B cell (primary cell): ENCODE results near the gene ERBIN. TPM values are rescaled to one million over a fixed set of nuclear protein-coding genes. Genes with fewer than 3 reads are reported as not detected.

Source experiments
- ATAC-seq: fragments of 200-7000 bp; cut with Tn5 transposase; one replicate; pipeline ENCODE4 v1.10.0; 2021; ENCODE audit warnings: low read depth, mild to moderate bottlenecking, moderate number of reproducible peaks, moderate library complexity
- CTCF ChIA-PET: fragments of 350-600 bp; sonication (Branson Sonifier 250); formaldehyde crosslinking; loops from one replicate; lab custom pipeline; 2021; ENCODE audit warnings: antibody characterized with exemption, inconsistent platforms; lab: Charles Lee
- POLR2A ChIA-PET: fragments of 350-600 bp; sonication (Branson Sonifier 250); formaldehyde crosslinking; loops from one replicate; lab custom pipeline; 2021; ENCODE audit warnings: antibody characterized with exemption; lab: Charles Lee
- DNase-seq: peaks from one replicate; pipeline ENCODE4 v3.0.0; 2013
- H2AFZ ChIP-seq: 2 replicates; pipeline ENCODE4 v1.6.1; 2012; ENCODE audit warnings: mild to moderate bottlenecking, low read depth, low read length; ENCODE audit not compliant: insufficient read depth, poor library complexity, severe bottlenecking
- H3K27ac ChIP-seq, 2 donors: 1 replicate in 1 of 2; 2 replicates in 1 of 2; pipeline ENCODE4 v1.5.1; 2012 to 2013; ENCODE audit warnings: low read length in 2 of 2, mild to moderate bottlenecking in 2 of 2, moderate library complexity in 1 of 2
- H3K27me3 ChIP-seq, 4 experiments: fragments of 200-600 bp in 1 of 4; sonication (generic) in 1 of 4; replicated peaks in 1 of 4; 1 replicate in 2 of 4; 2 replicates in 2 of 4; pipeline versions ENCODE4 v1.6.1 to v1.7.0; 2013 to 2016; ENCODE audit warnings: low read length in 3 of 4, mild to moderate bottlenecking in 2 of 4, mixed read lengths in 1 of 4, moderate library complexity in 1 of 4; ENCODE audit not compliant: insufficient read depth in 4 of 4, control insufficient read depth in 3 of 4; ENCODE audit errors: control extremely low read depth in 1 of 4
- H3K36me3 ChIP-seq, 2 experiments: replicated peaks in 1 of 2; 1 replicate in 1 of 2; 2 replicates in 1 of 2; pipeline versions ENCODE4 v1.6.1 to v1.7.1; 2013; ENCODE audit warnings: low read length in 1 of 2; ENCODE audit not compliant: insufficient read depth in 2 of 2, control insufficient read depth in 1 of 2; ENCODE audit errors: control extremely low read depth in 1 of 2, extremely low read depth in 1 of 2
- H3K4me1 ChIP-seq, 2 donors: fragments of 200-600 bp in 1 of 2; sonication (generic) in 1 of 2; 1 replicate in 1 of 2; 2 replicates in 1 of 2; pipeline versions ENCODE4 v1.5.1 to v1.6.1; 2013 to 2017; ENCODE audit warnings: low read length in 2 of 2; ENCODE audit not compliant: control insufficient read depth in 2 of 2, insufficient read depth in 2 of 2
- H3K4me2 ChIP-seq: replicated peaks from 2 replicates; pipeline ENCODE3; 2012; ENCODE audit warnings: mild to moderate bottlenecking, low read depth, low read length; ENCODE audit not compliant: poor library complexity, severe bottlenecking
- H3K4me3 ChIP-seq, 5 experiments: fragments of 200-600 bp in 1 of 5; sonication (generic) in 1 of 5; 1 replicate in 3 of 5; 2 replicates in 2 of 5; pipeline versions ENCODE4 v1.5.1 to v1.7.0; 2011 to 2016; ENCODE audit warnings: low read length in 4 of 5, mild to moderate bottlenecking in 4 of 5, low read depth in 2 of 5, control low read depth in 1 of 5, moderate library complexity in 1 of 5; ENCODE audit not compliant: insufficient read depth in 1 of 5; ENCODE audit errors: control extremely low read depth in 1 of 5, extremely low read depth in 1 of 5
- H3K79me2 ChIP-seq: fragments of 200-600 bp; sonication (generic); one replicate; pipeline ENCODE4 v1.6.0; 2016; ENCODE audit warnings: low read length; ENCODE audit not compliant: control insufficient read depth, insufficient read depth
- H3K9ac ChIP-seq: fragments of 200-600 bp; sonication (generic); 2 replicates; pipeline ENCODE4 v1.6.1; 2017; ENCODE audit warnings: mild to moderate bottlenecking, low read length, moderate library complexity
- H3K9me3 ChIP-seq, 3 donors: one replicate each; pipeline versions ENCODE4 v1.6.1 to v1.7.1; 2013; ENCODE audit warnings: low read length in 2 of 3; ENCODE audit not compliant: control insufficient read depth in 2 of 3, insufficient read depth in 1 of 3; ENCODE audit errors: control extremely low read depth in 1 of 3
- H4K20me1 ChIP-seq: 2 replicates; pipeline ENCODE4 v1.6.0; 2012; ENCODE audit warnings: mild to moderate bottlenecking, low read length; ENCODE audit not compliant: insufficient read depth, control insufficient read depth, poor library complexity, severe bottlenecking
- H3K27ac Mint-ChIP-seq: one replicate; pipeline ENCODE4 v1.8.0; 2021; ENCODE audit warnings: mixed read lengths
- H3K27me3 Mint-ChIP-seq: one replicate; pipeline ENCODE4 v1.8.0; 2021; ENCODE audit warnings: mixed read lengths
- H3K4me1 Mint-ChIP-seq: one replicate; pipeline ENCODE4 v1.8.0; 2021; ENCODE audit warnings: mixed read lengths
- H3K4me3 Mint-ChIP-seq: one replicate; pipeline ENCODE4 v1.8.0; 2021; ENCODE audit warnings: mixed read lengths
- H3K9me3 Mint-ChIP-seq: one replicate; pipeline ENCODE4 v1.8.0; 2022; ENCODE audit warnings: mixed read lengths; ENCODE audit not compliant: insufficient read depth
- EZH2 ChIP-seq: IDR thresholded peaks from 2 replicates; pipeline ENCODE4 v1.6.1; 2012; ENCODE audit warnings: borderline replicate concordance, low read depth, mild to moderate bottlenecking, moderate library complexity, low read length; ENCODE audit not compliant: insufficient read depth, poor library complexity, severe bottlenecking
- WGBS: methylation state at CpG from one replicate; pipeline ENCODE4 v1.1.5; 2013; ENCODE audit warnings: missing lambda C conversion rate; ENCODE audit not compliant: insufficient coverage; 5-methylcytosine and 5-hydroxymethylcytosine counted together
- intact Hi-C: fragments of 100-400 bp; cut with micrococcal nuclease; formaldehyde crosslinking; loops from one replicate; pipeline ENCODE4 v1.10.0; 2022
- polyA plus RNA-seq: library from polyadenylated mRNA; depleted of rRNA; stranded (reverse); fragments of >200 nt; gene quantifications from 2 replicates; pipeline ENCODE4 v1.2.3, GENCODE V29; 2012
- total RNA-seq, 2 donors: library from RNA; stranded (reverse); fragments of 120-200 nt in 1 of 2; gene quantifications; 1 replicate in 1 of 2; 2 replicates in 1 of 2; pipeline versions ENCODE4 v1.2.3 to v1.2.4, GENCODE V29; 2013 to 2022
- TF ChIP-seq, protein P1 (sequence below): fragments of 200-600 bp; IDR thresholded peaks from one replicate; pipeline ENCODE4 v1.8.0; 2022; ENCODE audit warnings: antibody characterized with exemption, mild to moderate bottlenecking

ERBIN gene
- total and polyA plus RNA-seq, 2 donors (not counting 1 experiment from before 2014, with no cell fraction given): 27.7 to 106 TPM

DNA sequence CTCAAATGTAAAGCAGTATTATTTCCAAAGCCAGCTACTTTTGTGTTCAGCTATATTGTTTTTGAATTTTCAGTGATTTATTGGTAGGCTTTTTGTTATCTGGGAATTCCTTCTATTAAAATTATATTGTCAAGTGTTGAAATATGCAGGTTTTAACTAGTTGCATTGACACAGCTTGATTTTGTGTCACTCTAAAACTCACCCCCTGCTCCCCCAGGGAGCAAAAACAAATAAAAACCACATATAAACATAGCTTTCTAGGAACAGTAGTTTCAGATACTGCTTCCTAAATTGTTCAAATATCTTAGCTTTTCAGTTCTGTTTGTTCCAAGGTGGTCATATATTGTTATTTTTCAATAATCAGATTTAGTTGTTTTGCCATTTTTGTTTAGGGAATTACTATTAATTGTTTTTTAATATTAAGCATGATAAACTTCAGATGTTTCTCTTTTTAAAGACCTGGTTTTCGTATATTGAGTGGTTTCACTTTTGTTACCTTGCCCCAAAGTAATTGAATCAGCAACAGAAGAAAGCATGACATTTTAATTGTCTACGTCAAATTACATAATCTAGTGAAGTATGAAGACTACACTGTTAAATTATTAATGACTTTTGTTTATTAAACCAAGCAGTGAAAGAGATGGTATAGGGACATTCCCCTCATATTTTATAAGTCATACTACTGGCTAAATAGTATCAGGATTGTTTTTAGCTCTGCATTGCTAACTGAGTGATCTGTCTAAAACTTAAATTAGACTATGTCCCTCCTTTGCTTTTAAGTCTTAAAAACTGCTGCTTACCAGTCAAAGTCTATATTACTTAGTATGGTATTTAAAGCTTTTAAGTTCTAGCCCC is 43.4 kb downstream of the ERBIN start:
- H3K79me2 ChIP-seq: peaks cover 99% of the 10 kb centered on the region
- no peak overlapping the region for H3K9ac ChIP-seq
- H3K4me3 ChIP-seq: no peak overlapping the region
- H3K4me2 ChIP-seq: peak overlapping the region; percentile 23
- no peaks in the 10 kb centered on the region for H3K9me3 Mint-ChIP-seq
- POLR2A ChIA-PET: no interaction called here
- no peaks in the 10 kb centered on the region for H3K27me3 Mint-ChIP-seq
- WGBS: no CpG with 5 or more reads among the region's 2 CpGs
- peaks cover 59% of the 10 kb centered on the region for H3K4me1 Mint-ChIP-seq
- no peak overlapping the region for H3K27ac Mint-ChIP-seq
- H3K27me3 ChIP-seq: no peaks in the 10 kb centered on the region
- TF ChIP-seq, protein P1, sequence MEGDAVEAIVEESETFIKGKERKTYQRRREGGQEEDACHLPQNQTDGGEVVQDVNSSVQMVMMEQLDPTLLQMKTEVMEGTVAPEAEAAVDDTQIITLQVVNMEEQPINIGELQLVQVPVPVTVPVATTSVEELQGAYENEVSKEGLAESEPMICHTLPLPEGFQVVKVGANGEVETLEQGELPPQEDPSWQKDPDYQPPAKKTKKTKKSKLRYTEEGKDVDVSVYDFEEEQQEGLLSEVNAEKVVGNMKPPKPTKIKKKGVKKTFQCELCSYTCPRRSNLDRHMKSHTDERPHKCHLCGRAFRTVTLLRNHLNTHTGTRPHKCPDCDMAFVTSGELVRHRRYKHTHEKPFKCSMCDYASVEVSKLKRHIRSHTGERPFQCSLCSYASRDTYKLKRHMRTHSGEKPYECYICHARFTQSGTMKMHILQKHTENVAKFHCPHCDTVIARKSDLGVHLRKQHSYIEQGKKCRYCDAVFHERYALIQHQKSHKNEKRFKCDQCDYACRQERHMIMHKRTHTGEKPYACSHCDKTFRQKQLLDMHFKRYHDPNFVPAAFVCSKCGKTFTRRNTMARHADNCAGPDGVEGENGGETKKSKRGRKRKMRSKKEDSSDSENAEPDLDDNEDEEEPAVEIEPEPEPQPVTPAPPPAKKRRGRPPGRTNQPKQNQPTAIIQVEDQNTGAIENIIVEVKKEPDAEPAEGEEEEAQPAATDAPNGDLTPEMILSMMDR: no peak
- TF ChIP-seq EZH2: no peak
- H3K9me3 ChIP-seq: no peaks in the 10 kb centered on the region
- intact Hi-C loops: no loop called here
- peak overlapping the region; percentile 0 for H3K4me3 Mint-ChIP-seq
- DNase-seq (no peak), ATAC-seq (no peak)
- H3K4me1 ChIP-seq: peaks cover 11 to 33% of the 10 kb centered on the region in 2 donors
- peaks cover 3 to 10% of the 10 kb centered on the region in 2 experiments for H3K36me3 ChIP-seq
- CTCF ChIA-PET: interaction anchor here (1.4 kb wide), 1 partner anchor 19 kb away, joined by 4 read pairs; no protein-coding TSS in a partner anchor
- H2AFZ ChIP-seq: no peak overlapping the region
- H4K20me1 ChIP-seq: peaks cover 88% of the 10 kb centered on the region
- H3K27ac ChIP-seq: no peak overlapping the region
